ENCODE measurements around the gene SLC47A2. TPM values are rescaled to one million over a fixed set of nuclear protein-coding genes. Genes with fewer than 3 reads are reported as not detected.

Gene SLC47A2
- total RNA-seq, 1 donor: not detected

DNA sequence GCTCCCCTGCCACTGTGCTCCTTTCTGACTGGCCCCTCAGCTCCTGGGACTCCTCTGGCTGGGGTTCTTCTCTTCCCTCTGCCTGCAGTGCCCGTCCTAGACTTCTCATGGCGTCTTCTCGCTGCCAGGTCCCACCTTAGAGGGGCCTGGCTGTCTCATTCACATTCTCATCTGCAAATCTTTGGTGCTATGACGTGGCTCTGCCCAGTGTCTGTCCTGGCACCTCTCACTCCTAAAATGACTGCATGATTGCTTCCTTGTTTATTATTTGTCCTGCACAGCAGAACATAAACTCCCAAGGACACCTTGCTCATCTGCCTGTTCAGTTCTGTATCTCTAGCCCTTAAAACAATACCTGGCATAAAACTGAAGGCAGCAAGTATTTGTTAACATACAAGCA, 86.3 kb downstream of the SLC47A2 start:
- H3K79me2 ChIP-seq (ENCODE audit: insufficient read depth, low read length): no peaks in the 10 kb centered on the region
- no peaks in the 10 kb centered on the region for H3K36me3 ChIP-seq (ENCODE audit: insufficient read depth, low read length)
- peaks cover 8% of the 10 kb centered on the region for H3K4me1 ChIP-seq (ENCODE audit: insufficient read depth, low read length)
- TF ChIP-seq, protein P1, sequence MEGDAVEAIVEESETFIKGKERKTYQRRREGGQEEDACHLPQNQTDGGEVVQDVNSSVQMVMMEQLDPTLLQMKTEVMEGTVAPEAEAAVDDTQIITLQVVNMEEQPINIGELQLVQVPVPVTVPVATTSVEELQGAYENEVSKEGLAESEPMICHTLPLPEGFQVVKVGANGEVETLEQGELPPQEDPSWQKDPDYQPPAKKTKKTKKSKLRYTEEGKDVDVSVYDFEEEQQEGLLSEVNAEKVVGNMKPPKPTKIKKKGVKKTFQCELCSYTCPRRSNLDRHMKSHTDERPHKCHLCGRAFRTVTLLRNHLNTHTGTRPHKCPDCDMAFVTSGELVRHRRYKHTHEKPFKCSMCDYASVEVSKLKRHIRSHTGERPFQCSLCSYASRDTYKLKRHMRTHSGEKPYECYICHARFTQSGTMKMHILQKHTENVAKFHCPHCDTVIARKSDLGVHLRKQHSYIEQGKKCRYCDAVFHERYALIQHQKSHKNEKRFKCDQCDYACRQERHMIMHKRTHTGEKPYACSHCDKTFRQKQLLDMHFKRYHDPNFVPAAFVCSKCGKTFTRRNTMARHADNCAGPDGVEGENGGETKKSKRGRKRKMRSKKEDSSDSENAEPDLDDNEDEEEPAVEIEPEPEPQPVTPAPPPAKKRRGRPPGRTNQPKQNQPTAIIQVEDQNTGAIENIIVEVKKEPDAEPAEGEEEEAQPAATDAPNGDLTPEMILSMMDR (IDR thresholded peaks at IDR 0.05; ENCODE audit: extremely low read depth, low read depth, low read length): no peak
- H3K4me3 ChIP-seq (ENCODE audit: insufficient read depth, low read length): no peak overlapping the region
- no peaks in the 10 kb centered on the region for H4K20me1 ChIP-seq (ENCODE audit: insufficient read depth, low read length)
- H3K27me3 ChIP-seq (ENCODE audit: insufficient read depth, low read length): no peaks in the 10 kb centered on the region
- no peaks in the 10 kb centered on the region for H3K9me3 ChIP-seq (ENCODE audit: low read depth, low read length)
- H2AFZ ChIP-seq (ENCODE audit: low read length): no peak overlapping the region
- H3K27ac ChIP-seq (ENCODE audit: low read depth, low read length): no peak overlapping the region
- peak; percentile 60 for DNase-seq (ENCODE audit: insufficient read length, low spot score, missing footprints)
- H3K4me2 ChIP-seq (ENCODE audit: insufficient read depth, low read length): no peak overlapping the region

DNA sequence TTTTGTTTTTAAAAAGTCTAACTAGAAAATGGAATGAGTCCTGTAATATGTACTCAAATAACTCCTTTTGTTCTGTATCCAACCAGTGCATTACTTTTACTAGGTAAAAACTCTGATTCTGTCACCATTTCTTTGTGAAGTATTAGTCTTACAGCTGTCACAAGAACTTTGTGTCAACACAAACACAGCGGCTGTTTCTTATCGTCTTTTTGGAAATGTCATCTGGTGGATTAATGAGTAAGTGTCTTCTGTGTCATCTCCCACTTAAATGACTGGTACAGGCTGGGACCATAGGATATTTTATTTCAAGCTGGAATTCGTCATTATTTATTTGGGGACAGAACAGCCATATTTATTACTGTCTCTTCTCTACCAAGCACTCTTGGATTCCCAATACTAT, 86.9 kb downstream of the SLC47A2 start:
- Histone ChIP-seq H3K9me3 (ENCODE audit: low read depth, low read length) (no peaks in the 10 kb centered on the region), H3K4me1 (ENCODE audit: insufficient read depth, low read length) (peaks cover 8% of the 10 kb centered on the region), H3K79me2 (ENCODE audit: insufficient read depth, low read length) (no peaks in the 10 kb centered on the region), H3K4me2 (ENCODE audit: insufficient read depth, low read length) (no peak overlapping the region), H3K27me3 (ENCODE audit: insufficient read depth, low read length) (no peaks in the 10 kb centered on the region), H4K20me1 (ENCODE audit: insufficient read depth, low read length) (no peaks in the 10 kb centered on the region), H3K4me3 (ENCODE audit: insufficient read depth, low read length) (no peak overlapping the region), H2AFZ (ENCODE audit: low read length) (peak overlapping the region; percentile 33), H3K27ac (ENCODE audit: low read depth, low read length) (no peak overlapping the region), H3K36me3 (ENCODE audit: insufficient read depth, low read length) (no peaks in the 10 kb centered on the region)
- TF ChIP-seq, protein P1 (IDR thresholded peaks at IDR 0.05; ENCODE audit: extremely low read depth, low read depth, low read length): no peak
- peak; percentile 68 for DNase-seq (ENCODE audit: insufficient read length, low spot score, missing footprints)

Small RNA genes within 50 kb of the gene (small RNA-seq; reads per million reads assigned to genes)
- gene RF00322: not detected

Other genes starting within 250 kb of the SLC47A2 start
- 0.88 and 1.1 TPM in 2 replicates for gene SLC47A1, start 182.7 kb downstream of the SLC47A2 start, total RNA-seq
- 61.0 and 82.2 TPM in 2 replicates for gene ALDH3A2, start 67.8 kb downstream of the SLC47A2 start, total RNA-seq
- under 0.01 TPM in 1 of 2 replicates, not detected in the other for gene ALDH3A1, start 31.7 kb upstream of the SLC47A2 start, total RNA-seq
- 27.5 and 37.1 TPM in 2 replicates for gene ULK2, start 151.4 kb upstream of the SLC47A2 start, total RNA-seq

Measured in osteoblast (primary cell).